Tibial nerve (tissue), 4 donors: ENCODE results near the gene SPINT2.

Source experiments
- CTCF ChIP-seq, 5 experiments: fragments of 200-600 bp in 3 of 5; fragments of 450-650 bp in 2 of 5; sonication (generic) in 3 of 5; IDR thresholded peaks; one replicate each; pipeline ENCODE4 v1.5.1; 2016 to 2019; ENCODE audit warnings: antibody characterized with exemption in 5 of 5, mild to moderate bottlenecking in 3 of 5, moderate library complexity in 2 of 5
- EP300 ChIP-seq, 2 donors: sonication (generic); formaldehyde crosslinking; IDR thresholded peaks; one replicate each; pipeline ENCODE4 v1.6.1; 2017; ENCODE audit warnings: antibody characterized with exemption in 2 of 2, mild to moderate bottlenecking in 1 of 2
- POLR2A ChIP-seq, 2 donors: fragments of 450-650 bp; IDR thresholded peaks; one replicate each; pipeline ENCODE4 v1.6.1; 2017; ENCODE audit warnings: antibody characterized with exemption in 2 of 2, mild to moderate bottlenecking in 2 of 2, moderate library complexity in 2 of 2

GRCh38 chr19:38281811-38282566 is 17.6 kb downstream of the SPINT2 start:
- no peak for TF ChIP-seq EP300 (IDR thresholded peaks at IDR 0.05)
- TF ChIP-seq CTCF (IDR thresholded peaks at IDR 0.05), result no peak
- no peak for TF ChIP-seq POLR2A (IDR thresholded peaks at IDR 0.05)
